Stimulated activated CD8-positive, alpha-beta memory T cell treated with anti-CD3 and anti-CD28 coated beads, Interleukin-7, amount 100 ng/mL, for 48 hours (primary cell): ENCODE results near the gene TCF23.

ENCODE experiments used
- DNase-seq, 2 donors: peaks; one replicate each; pipeline ENCODE4 v3.0.0-alpha.2; 2020; ENCODE audit warnings: low read depth in 1 of 2; ENCODE audit errors: extremely low read depth in 1 of 2

Gene TCF23

GRCh38 chr2:27127883-27128667, 20.7 kb upstream of the TCF23 start:
- DNase-seq = no peak

- no peak for DNase-seq
Measured at GRCh38 chr2:27128668-27129571, 19.9 kb upstream of the TCF23 start.

GRCh38 chr2:27130396-27130795, 18.4 kb upstream of the TCF23 start:
- DNase-seq = no peak

- DNase-seq = no peak
Measured at GRCh38 chr2:27131429-27131828, 17.4 kb upstream of the TCF23 start.

GRCh38 chr2:27133195-27133875, 15.5 kb upstream of the TCF23 start:
- no peak for DNase-seq

GRCh38 chr2:27133905-27134780, 14.7 kb upstream of the TCF23 start, which contains the start of gene PREB:
TSS of gene PREB (minus strand) at chr2:27134636. CDS start at chr2:27134421, 215 bp downstream.
- DNase-seq = peak; percentile 95 to 98

- no peak for DNase-seq
Measured at GRCh38 chr2:27134781-27135477, 13.9 kb upstream of the TCF23 start.

GRCh38 chr2:27135478-27135955, 13.3 kb upstream of the TCF23 start:
- no peak for DNase-seq

GRCh38 chr2:27136751-27137150, 12.1 kb upstream of the TCF23 start:
- no peak for DNase-seq

GRCh38 chr2:27137322-27137935, 11.4 kb upstream of the TCF23 start:
- DNase-seq = no peak

- DNase-seq = no peak
Measured at GRCh38 chr2:27138111-27138510, 10.7 kb upstream of the TCF23 start.

- no peak for DNase-seq
Measured at GRCh38 chr2:27139310-27139709, 9.5 kb upstream of the TCF23 start, which contains the start of gene PRR30. TSS of gene PRR30 (minus strand) at chr2:27139410. CDS start at chr2:27138329, 1,081 bp downstream.

GRCh38 chr2:27143285-27143684, 5.5 kb upstream of the TCF23 start:
- no peak for DNase-seq

- no peak for DNase-seq
Measured at GRCh38 chr2:27145682-27146081, 3.1 kb upstream of the TCF23 start.

- DNase-seq = no peak
Measured at GRCh38 chr2:27147935-27148334, 869 bp upstream of the TCF23 start.

- DNase-seq = no peak
Measured at GRCh38 chr2:27149570-27150405, 984 bp downstream of the TCF23 start.

GRCh38 chr2:27150639-27151230, 1.9 kb downstream of the TCF23 start:
- no peak for DNase-seq
